Neuronal stem cell (in vitro differentiated cells): ENCODE results near the gene RTEL1.

ENCODE experiments used
- DNase-seq: peaks from one replicate; pipeline ENCODE4 v3.0.0-alpha.2; 2013; ENCODE audit warnings: low spot score
- H2AFZ ChIP-seq: one replicate; pipeline ENCODE4 v1.6.1; 2013; ENCODE audit warnings: mild to moderate bottlenecking, low read length, inconsistent platforms
- H2AK5ac ChIP-seq: 2 replicates; pipeline ENCODE4 v1.6.1; 2013; ENCODE audit warnings: low read depth, mild to moderate bottlenecking, inconsistent platforms, low read length, moderate library complexity, mixed read lengths
- H2BK120ac ChIP-seq: 2 replicates; pipeline ENCODE4 v1.6.1; 2013; ENCODE audit warnings: low read depth, mild to moderate bottlenecking, inconsistent platforms, low read length, moderate library complexity, mixed read lengths
- H2BK12ac ChIP-seq: one replicate; pipeline ENCODE4 v1.6.1; 2013; ENCODE audit warnings: low read length, inconsistent platforms
- H2BK15ac ChIP-seq: 2 replicates; pipeline ENCODE4 v1.6.1; 2013; ENCODE audit warnings: mild to moderate bottlenecking, low read length, inconsistent platforms, mixed read lengths
- H2BK5ac ChIP-seq: one replicate; pipeline ENCODE4 v1.6.1; 2013; ENCODE audit warnings: inconsistent platforms, mild to moderate bottlenecking, low read length, moderate library complexity
- H3K14ac ChIP-seq: one replicate; pipeline ENCODE4 v1.6.1; 2013; ENCODE audit warnings: low read length, inconsistent platforms
- H3K18ac ChIP-seq: 2 replicates; pipeline ENCODE4 v1.6.1; 2013; ENCODE audit warnings: low read length, inconsistent platforms
- H3K23ac ChIP-seq: 2 replicates; pipeline ENCODE4 v1.6.1; 2013; ENCODE audit warnings: low read depth, mild to moderate bottlenecking, mixed read lengths, low read length, inconsistent platforms; ENCODE audit not compliant: poor library complexity
- H3K27ac ChIP-seq: replicated peaks from 3 replicates; pipeline ENCODE4 v1.5.1; 2013; ENCODE audit warnings: low read length, inconsistent platforms
- H3K27me3 ChIP-seq, 3 experiments: 2 replicates each; pipeline ENCODE4 v1.6.1; 2013; ENCODE audit warnings: low read length in 3 of 3, mild to moderate bottlenecking in 2 of 3, inconsistent platforms in 1 of 3, low read depth in 1 of 3, mixed read lengths in 1 of 3, moderate library complexity in 1 of 3; ENCODE audit not compliant: control insufficient read depth in 3 of 3, insufficient read depth in 3 of 3
- H3K36me3 ChIP-seq, 2 donors: replicated peaks in 1 of 2; 2 replicates each; pipeline ENCODE4 v1.6.1; 2013; ENCODE audit warnings: low read length in 2 of 2; ENCODE audit not compliant: control insufficient read depth in 2 of 2, insufficient read depth in 2 of 2
- H3K4ac ChIP-seq: 2 replicates; pipeline ENCODE4 v1.6.1; 2013; ENCODE audit warnings: inconsistent platforms, mild to moderate bottlenecking, low read length, moderate library complexity
- H3K4me1 ChIP-seq, 2 donors: 1 replicate in 1 of 2; 2 replicates in 1 of 2; pipeline ENCODE4 v1.6.1; 2013; ENCODE audit warnings: low read length in 2 of 2, low read depth in 1 of 2; ENCODE audit not compliant: control insufficient read depth in 2 of 2, insufficient read depth in 1 of 2
- H3K4me2 ChIP-seq: one replicate; pipeline ENCODE4 v1.6.1; 2013; ENCODE audit warnings: mild to moderate bottlenecking, low read length, inconsistent platforms; ENCODE audit not compliant: insufficient read depth, poor library complexity, severe bottlenecking
- H3K4me3 ChIP-seq, 2 donors: 2 replicates each; pipeline ENCODE4 v1.5.1; 2013; ENCODE audit warnings: low read length in 2 of 2, mild to moderate bottlenecking in 2 of 2, inconsistent platforms in 1 of 2, moderate library complexity in 1 of 2
- H3K79me1 ChIP-seq: one replicate; pipeline ENCODE4 v1.6.1; 2013; ENCODE audit warnings: low read depth, mild to moderate bottlenecking, inconsistent platforms, low read length, moderate library complexity
- H3K9ac ChIP-seq: one replicate; pipeline ENCODE4 v1.6.1; 2013; ENCODE audit warnings: mild to moderate bottlenecking, low read depth, low read length, inconsistent platforms; ENCODE audit not compliant: poor library complexity
- H3K9me3 ChIP-seq, 2 donors: replicated peaks in 1 of 2; 2 replicates each; pipeline versions ENCODE3 to v1.6.1; 2013; ENCODE audit warnings: low read length in 2 of 2, mild to moderate bottlenecking in 2 of 2, inconsistent platforms in 1 of 2, low read depth in 1 of 2, mixed read lengths in 1 of 2, moderate library complexity in 1 of 2; ENCODE audit not compliant: control insufficient read depth in 2 of 2, insufficient read depth in 1 of 2
- H4K8ac ChIP-seq: one replicate; pipeline ENCODE4 v1.6.1; 2013; ENCODE audit warnings: low read depth, mild to moderate bottlenecking, inconsistent platforms, low read length, moderate library complexity
- H4K91ac ChIP-seq: one replicate; pipeline ENCODE4 v1.6.1; 2013; ENCODE audit warnings: low read length, low read depth, mild to moderate bottlenecking, inconsistent platforms; ENCODE audit not compliant: poor library complexity
- WGBS, 2 donors: extraction: QIAGEN DNeasy Blood & Tissue Kit; methylation state at CpG; one replicate each; pipeline ENCODE4 v1.1.7; 2013; ENCODE audit warnings: missing lambda C conversion rate in 2 of 2, mixed read lengths in 1 of 2; ENCODE audit not compliant: insufficient read length in 2 of 2, insufficient replicate concordance in 1 of 2; ENCODE audit errors: extremely low coverage in 2 of 2; 5-methylcytosine and 5-hydroxymethylcytosine counted together

The RTEL1 gene

GRCh38 chr20:63706852-63707557 is 48.9 kb downstream of the RTEL1 start:
- Histone ChIP-seq H3K9ac (peak overlapping the region; percentile 96), H3K4me1 (peaks cover 12 to 13% of the 10 kb centered on the region in 2 donors), H3K4me3 (peak overlapping the region; percentile 91), H3K4ac (no peak overlapping the region), H2BK15ac (peak overlapping the region; percentile 64), H2BK120ac (peak overlapping the region; percentile 87), H3K18ac (peak overlapping the region; percentile 99), H3K27me3 (no peaks in the 10 kb centered on the region), H2AK5ac (peak overlapping the region; percentile 99), H2BK12ac (no peak overlapping the region), H3K79me1 (peaks cover 30% of the 10 kb centered on the region), H3K14ac (peak overlapping the region; percentile 90), H3K36me3 (peaks cover 37 to 68% of the 10 kb centered on the region in 2 donors), H3K9me3 (peaks cover 0 to 5% of the 10 kb centered on the region in 2 donors), H3K23ac (peak overlapping the region; percentile 99), H4K91ac (no peak overlapping the region), H2AFZ (peak overlapping the region; percentile 91), H4K8ac (peak overlapping the region; percentile 72), H3K4me2 (peak overlapping the region; percentile 94), H3K27ac (no peak overlapping the region), H2BK5ac (peak overlapping the region; percentile 82)
- DNase-seq: no peak
- WGBS, 2 donors: no CpG with 5 or more reads among the region's 56 CpGs

GRCh38 chr20:63707558-63708300 is 49.6 kb downstream of the RTEL1 start, which contains the start of the genes ARFRP1 and ZGPAT:
Gene ARFRP1 (minus strand): TSS chr20:63707976. CDS start chr20:63707091, 885 bp downstream.
Gene ZGPAT (plus strand): TSS chr20:63708039. CDS start chr20:63708581, 542 bp downstream.
- Histone ChIP-seq H3K9me3 (peaks cover 0 to 12% of the 10 kb centered on the region in 2 donors), H3K79me1 (peaks cover 30% of the 10 kb centered on the region), H4K91ac (no peak within 1 kb of the TSS), H3K9ac (peak within 1 kb of the TSS; percentile 98), H3K4me3 (peak within 1 kb of the TSS; percentile 91), H3K4ac (no peak within 1 kb of the TSS), H2BK120ac (peak within 1 kb of the TSS; percentile 87), H3K14ac (peak within 1 kb of the TSS; percentile 90), H3K27me3 (no peaks in the 10 kb centered on the region), H3K4me1 (peaks cover 12 to 13% of the 10 kb centered on the region in 2 donors), H3K27ac (peak within 1 kb of the TSS; percentile 31), H2BK5ac (peak within 1 kb of the TSS; percentile 82), H2AFZ (peak within 1 kb of the TSS; percentile 91), H2AK5ac (peak within 1 kb of the TSS; percentile 99), H3K4me2 (peak within 1 kb of the TSS; percentile 94), H3K36me3 (peaks cover 37 to 72% of the 10 kb centered on the region in 2 donors), H3K23ac (peak within 1 kb of the TSS; percentile 99), H4K8ac (peak within 1 kb of the TSS; percentile 82), H2BK12ac (no peak within 1 kb of the TSS), H2BK15ac (peak within 1 kb of the TSS; percentile 64), H3K18ac (peak within 1 kb of the TSS; percentile 99)
- DNase-seq: peak; percentile 86
- WGBS, 2 donors: no CpG with 5 or more reads among the region's 98 CpGs

DNA sequence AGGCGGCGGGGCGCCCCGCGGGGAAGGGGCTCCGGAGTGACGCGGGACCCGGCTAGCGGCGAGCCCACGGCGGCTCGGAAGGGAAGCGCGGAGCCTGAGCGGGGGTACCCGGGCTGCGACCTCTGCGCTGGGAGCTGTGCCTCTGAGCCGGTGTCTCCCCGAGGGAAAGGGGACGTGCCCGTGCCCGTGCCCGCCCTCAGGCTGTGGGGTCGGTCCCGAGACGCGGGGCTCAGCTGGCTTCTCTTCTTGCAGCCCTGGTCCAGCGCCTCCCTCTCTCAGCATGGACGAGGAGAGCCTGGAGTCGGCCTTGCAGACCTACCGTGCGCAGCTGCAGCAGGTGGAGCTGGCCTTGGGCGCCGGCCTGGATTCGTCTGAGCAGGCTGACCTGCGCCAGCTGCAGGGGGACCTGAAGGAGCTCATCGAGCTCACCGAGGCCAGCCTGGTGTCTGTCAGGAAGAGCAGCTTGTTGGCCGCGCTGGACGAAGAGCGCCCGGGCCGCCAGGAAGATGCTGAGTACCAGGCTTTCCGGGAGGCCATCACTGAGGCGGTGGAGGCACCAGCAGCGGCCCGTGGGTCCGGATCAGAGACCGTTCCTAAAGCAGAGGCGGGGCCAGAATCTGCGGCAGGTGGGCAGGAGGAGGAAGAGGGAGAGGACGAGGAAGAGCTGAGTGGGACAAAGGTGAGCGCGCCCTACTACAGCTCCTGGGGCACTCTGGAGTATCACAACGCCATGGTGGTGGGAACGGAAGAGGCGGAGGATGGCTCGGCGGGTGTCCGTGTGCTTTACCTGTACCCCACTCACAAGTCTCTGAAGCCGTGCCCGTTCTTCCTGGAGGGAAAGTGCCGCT is 50.4 kb downstream of the RTEL1 start:
- Histone ChIP-seq H3K4ac (no peak overlapping the region), H3K36me3 (peaks cover 37 to 77% of the 10 kb centered on the region in 2 donors), H3K14ac (peak overlapping the region; percentile 82), H3K18ac (peak overlapping the region; percentile 96), H3K9me3 (peaks cover 0 to 16% of the 10 kb centered on the region in 2 donors), H2BK5ac (peak overlapping the region; percentile 53), H2AFZ (peak overlapping the region; percentile 86), H2AK5ac (peak overlapping the region; percentile 95), H3K27ac (no peak overlapping the region), H3K9ac (peak overlapping the region; percentile 98), H3K4me2 (peak overlapping the region; percentile 94), H4K91ac (no peak overlapping the region), H3K4me1 (peaks cover 12 to 13% of the 10 kb centered on the region in 2 donors), H3K4me3 (peak overlapping the region; percentile 91), H3K27me3 (no peaks in the 10 kb centered on the region), H3K79me1 (peaks cover 30% of the 10 kb centered on the region), H2BK12ac (no peak overlapping the region), H2BK15ac (no peak overlapping the region), H4K8ac (peak overlapping the region; percentile 82), H3K23ac (peak overlapping the region; percentile 99), H2BK120ac (peak overlapping the region; percentile 61)
- no peak for DNase-seq
- no CpG with 5 or more reads among the region's 67 CpGs for WGBS, 2 donors
